ENCODE data around the gene SAMD14. TPM values are rescaled to one million over a fixed set of nuclear protein-coding genes. Genes with fewer than 3 reads are reported as not detected.

SAMD14 gene
- total RNA-seq, 1 donor from 2014 or later: 27.6 TPM

DNA sequence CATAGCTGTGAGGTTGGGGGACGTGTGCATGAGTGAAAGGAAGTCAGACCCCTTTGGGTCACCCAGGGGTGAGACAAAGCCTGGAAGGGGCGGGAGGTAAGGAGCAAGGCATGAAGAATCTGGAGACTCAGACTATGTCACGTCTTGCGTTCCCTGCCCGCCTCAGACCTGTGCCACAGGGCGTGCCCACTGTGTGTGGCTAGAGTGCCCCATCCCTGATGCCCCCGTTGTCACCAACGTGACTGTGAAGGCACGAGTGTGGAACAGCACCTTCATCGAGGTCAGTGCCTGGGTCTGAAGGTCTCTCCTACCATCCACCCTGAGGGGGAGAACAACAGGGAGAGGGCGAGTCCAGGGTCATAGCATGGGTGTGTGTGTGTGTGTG lies 49.9 kb downstream of the SAMD14 start:
- peak; percentile 82 for DNase-seq (ENCODE audit: low spot score)
- peaks cover 14% of the 10 kb centered on the region for H3K4me1 Mint-ChIP-seq (ENCODE audit: low read depth)
- H3K4me3 Mint-ChIP-seq (ENCODE audit: unreplicated experiment): no peak overlapping the region
- H3K9me3 Mint-ChIP-seq (ENCODE audit: low read depth): no peaks in the 10 kb centered on the region
- H3K27ac Mint-ChIP-seq (ENCODE audit: unreplicated experiment): peak overlapping the region; percentile 41
- peaks cover 54% of the 10 kb centered on the region for H3K36me3 Mint-ChIP-seq (ENCODE audit: low read depth)
- no peaks in the 10 kb centered on the region for H3K27me3 Mint-ChIP-seq (ENCODE audit: low read depth)
- TF ChIP-seq, protein P1, sequence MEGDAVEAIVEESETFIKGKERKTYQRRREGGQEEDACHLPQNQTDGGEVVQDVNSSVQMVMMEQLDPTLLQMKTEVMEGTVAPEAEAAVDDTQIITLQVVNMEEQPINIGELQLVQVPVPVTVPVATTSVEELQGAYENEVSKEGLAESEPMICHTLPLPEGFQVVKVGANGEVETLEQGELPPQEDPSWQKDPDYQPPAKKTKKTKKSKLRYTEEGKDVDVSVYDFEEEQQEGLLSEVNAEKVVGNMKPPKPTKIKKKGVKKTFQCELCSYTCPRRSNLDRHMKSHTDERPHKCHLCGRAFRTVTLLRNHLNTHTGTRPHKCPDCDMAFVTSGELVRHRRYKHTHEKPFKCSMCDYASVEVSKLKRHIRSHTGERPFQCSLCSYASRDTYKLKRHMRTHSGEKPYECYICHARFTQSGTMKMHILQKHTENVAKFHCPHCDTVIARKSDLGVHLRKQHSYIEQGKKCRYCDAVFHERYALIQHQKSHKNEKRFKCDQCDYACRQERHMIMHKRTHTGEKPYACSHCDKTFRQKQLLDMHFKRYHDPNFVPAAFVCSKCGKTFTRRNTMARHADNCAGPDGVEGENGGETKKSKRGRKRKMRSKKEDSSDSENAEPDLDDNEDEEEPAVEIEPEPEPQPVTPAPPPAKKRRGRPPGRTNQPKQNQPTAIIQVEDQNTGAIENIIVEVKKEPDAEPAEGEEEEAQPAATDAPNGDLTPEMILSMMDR (IDR thresholded peaks at IDR 0.05): no peak

DNA sequence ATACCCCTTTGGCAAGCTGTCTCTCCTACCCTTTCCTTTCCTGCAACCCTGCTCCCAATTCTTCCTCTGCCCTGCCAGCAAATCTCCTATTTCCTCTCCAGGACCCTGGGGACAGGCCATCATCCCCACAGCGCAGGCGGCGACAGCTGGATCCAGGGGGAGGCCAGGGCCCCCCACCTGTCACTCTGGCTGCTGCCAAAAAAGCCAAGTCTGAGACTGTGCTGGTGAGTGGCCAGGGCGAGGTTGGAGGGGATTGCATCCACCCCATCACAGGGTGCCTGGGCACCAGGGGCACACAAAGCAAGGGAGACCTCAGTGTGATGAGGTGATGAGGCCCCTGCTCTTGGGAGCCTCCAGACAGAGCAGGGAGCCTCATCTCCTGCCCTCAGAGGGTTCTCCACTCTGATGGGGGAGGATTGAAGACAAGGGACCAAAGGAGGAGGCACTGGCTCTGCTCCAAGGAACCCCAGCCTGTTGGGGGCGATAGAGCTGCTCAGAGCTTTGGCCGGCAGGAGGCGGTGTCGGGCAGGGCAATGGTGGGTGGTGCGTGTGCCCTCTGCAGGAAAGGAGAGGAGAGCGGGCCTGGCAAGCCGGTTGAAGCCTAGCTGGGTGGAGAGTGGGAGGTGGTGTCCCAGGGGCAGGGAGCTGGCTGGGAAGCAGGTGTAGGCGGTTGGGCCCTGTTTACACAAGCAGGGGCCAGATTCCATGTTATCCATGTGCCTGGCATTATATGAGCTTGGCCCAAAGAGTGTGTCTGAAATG lies 50.4 kb downstream of the SAMD14 start:
- Mint-ChIP-seq H3K4me1 (ENCODE audit: low read depth) (peaks cover 14% of the 10 kb centered on the region), H3K27ac (ENCODE audit: unreplicated experiment) (peak overlapping the region; percentile 68), H3K4me3 (ENCODE audit: unreplicated experiment) (no peak overlapping the region), H3K36me3 (ENCODE audit: low read depth) (peaks cover 56% of the 10 kb centered on the region), H3K27me3 (ENCODE audit: low read depth) (no peaks in the 10 kb centered on the region), H3K9me3 (ENCODE audit: low read depth) (no peaks in the 10 kb centered on the region)
- TF ChIP-seq, protein P1 (IDR thresholded peaks at IDR 0.05): peak; percentile 78
- DNase-seq (ENCODE audit: low spot score): peak; percentile 79

DNA sequence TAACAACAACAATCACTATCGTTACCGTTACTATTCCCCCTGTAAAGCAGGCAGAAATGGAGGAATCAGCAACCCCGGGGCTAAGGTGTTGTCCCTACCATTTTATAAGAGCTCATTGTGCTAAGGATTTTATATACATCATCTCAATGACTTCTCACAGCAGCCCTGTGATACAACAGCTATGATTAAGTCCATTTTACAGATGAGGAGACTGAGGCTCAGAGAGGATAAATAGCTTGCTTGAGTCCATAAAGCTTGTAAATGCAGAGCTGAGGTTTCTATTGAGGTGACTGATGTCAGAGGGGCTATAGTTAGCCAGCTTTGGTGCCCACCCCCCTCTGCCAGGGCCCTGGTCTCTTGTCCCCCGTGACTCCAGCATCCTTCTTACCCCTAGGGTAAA lies 51.5 kb downstream of the SAMD14 start:
- Mint-ChIP-seq H3K36me3 (ENCODE audit: low read depth) (peaks cover 62% of the 10 kb centered on the region), H3K4me3 (ENCODE audit: unreplicated experiment) (no peak overlapping the region), H3K27ac (ENCODE audit: unreplicated experiment) (no peak overlapping the region), H3K9me3 (ENCODE audit: low read depth) (no peaks in the 10 kb centered on the region), H3K27me3 (ENCODE audit: low read depth) (no peaks in the 10 kb centered on the region), H3K4me1 (ENCODE audit: low read depth) (peaks cover 14% of the 10 kb centered on the region)
- TF ChIP-seq, protein P1 (IDR thresholded peaks at IDR 0.05): no peak
- peak; percentile 13 for DNase-seq (ENCODE audit: low spot score)

DNA sequence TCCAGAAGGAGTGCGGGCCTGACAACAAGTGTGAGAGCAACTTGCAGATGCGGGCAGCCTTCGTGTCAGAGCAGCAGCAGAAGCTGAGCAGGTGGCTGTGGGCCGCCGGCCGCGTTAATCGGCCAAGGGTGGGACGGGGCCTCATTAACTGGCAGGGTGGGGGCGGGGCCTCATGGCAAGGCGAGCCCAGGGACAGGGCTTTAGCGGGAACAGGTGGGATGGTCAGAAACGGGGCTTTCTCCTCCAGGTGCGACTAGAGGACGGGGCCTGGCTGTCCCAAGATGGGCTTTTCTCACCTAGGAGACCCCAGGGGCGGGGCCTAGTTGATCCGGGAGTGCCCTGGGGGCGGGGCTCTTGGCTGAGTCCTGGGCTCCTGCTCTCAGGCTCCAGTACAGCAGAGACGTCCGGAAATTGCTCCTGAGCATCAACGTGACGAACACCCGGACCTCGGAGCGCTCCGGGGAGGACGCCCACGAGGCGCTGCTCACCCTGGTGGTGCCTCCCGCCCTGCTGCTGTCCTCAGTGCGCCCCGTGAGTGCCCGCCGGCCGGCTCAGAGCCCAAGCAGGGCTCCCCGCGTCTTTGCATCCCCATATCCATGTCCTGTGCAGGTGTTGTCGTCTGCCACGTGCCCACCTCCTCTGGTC lies 53.2 kb downstream of the SAMD14 start:
- DNase-seq (ENCODE audit: low spot score): peak; percentile 87
- H3K36me3 Mint-ChIP-seq (ENCODE audit: low read depth): peaks cover 63% of the 10 kb centered on the region
- peaks cover 14% of the 10 kb centered on the region for H3K4me1 Mint-ChIP-seq (ENCODE audit: low read depth)
- H3K27me3 Mint-ChIP-seq (ENCODE audit: low read depth): no peaks in the 10 kb centered on the region
- H3K4me3 Mint-ChIP-seq (ENCODE audit: unreplicated experiment): no peak overlapping the region
- TF ChIP-seq, protein P1 (IDR thresholded peaks at IDR 0.05): no peak
- H3K9me3 Mint-ChIP-seq (ENCODE audit: low read depth): no peaks in the 10 kb centered on the region
- H3K27ac Mint-ChIP-seq (ENCODE audit: unreplicated experiment): no peak overlapping the region

DNA sequence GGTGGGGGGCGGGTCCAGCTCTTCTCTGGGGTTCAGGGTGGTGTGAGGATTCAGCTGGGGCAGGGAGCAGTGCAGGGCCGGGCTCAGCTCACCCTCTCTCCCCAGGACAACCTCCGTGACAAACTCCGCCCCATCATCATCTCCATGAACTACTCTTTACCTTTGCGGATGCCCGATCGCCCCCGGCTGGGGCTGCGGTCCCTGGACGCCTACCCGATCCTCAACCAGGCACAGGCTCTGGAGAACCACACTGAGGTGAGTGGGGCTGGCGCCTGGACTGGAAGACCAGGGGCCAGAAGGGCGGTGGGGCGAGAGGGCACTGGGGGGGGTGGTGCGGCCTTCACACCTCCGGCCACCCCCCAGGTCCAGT lies 53.8 kb downstream of the SAMD14 start:
- peaks cover 63% of the 10 kb centered on the region for H3K36me3 Mint-ChIP-seq (ENCODE audit: low read depth)
- no peaks in the 10 kb centered on the region for H3K27me3 Mint-ChIP-seq (ENCODE audit: low read depth)
- no peaks in the 10 kb centered on the region for H3K9me3 Mint-ChIP-seq (ENCODE audit: low read depth)

More for the DNA sequence above, 53.8 kb downstream of the SAMD14 start:
- Mint-ChIP-seq H3K27ac (ENCODE audit: unreplicated experiment) (no peak overlapping the region), H3K4me3 (ENCODE audit: unreplicated experiment) (no peak overlapping the region), H3K4me1 (ENCODE audit: low read depth) (peaks cover 14% of the 10 kb centered on the region)
- TF ChIP-seq, protein P1 (IDR thresholded peaks at IDR 0.05): no peak
- no peak for DNase-seq (ENCODE audit: low spot score)

Measured in chondrocyte (in vitro differentiated cells).